GM21381 (cell line): ENCODE measurements around the gene FBXW10B.
"Not testable (repeated sequence)": the region's sequence is repeated elsewhere in the genome, so short reads cannot be mapped to it uniquely, and the experiment has no call there.

Source experiments
- ATAC-seq: cut with Tn5 transposase; IDR thresholded peaks from one replicate; pipeline ENCODE4 v1.9.1; 2021; ENCODE audit warnings: mild to moderate bottlenecking, moderate library complexity; ENCODE audit not compliant: unreplicated experiment

FBXW10B gene

GRCh38 chr17:15642505-15643251 is 23.2 kb upstream of the FBXW10B start:
- ATAC-seq = not testable (repeated sequence)

DNA sequence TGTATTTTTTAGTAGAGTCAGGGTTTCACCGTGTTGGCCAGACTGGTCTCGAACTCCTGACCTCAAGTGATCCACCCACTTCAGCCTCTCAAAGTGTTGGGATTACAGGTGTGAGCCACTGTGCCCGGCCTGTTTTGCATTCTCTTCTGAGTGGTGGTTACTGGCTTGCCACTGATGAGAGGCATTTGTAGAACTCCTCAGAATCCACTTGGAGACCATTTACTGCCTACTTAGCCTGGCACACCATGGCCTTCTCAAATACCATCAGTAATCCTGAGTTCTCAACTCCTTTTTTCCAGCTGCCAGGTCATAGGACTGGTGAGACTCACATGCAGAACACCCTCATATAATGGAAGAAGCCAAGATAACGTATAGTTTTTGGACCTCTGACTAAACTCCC is 22.5 kb upstream of the FBXW10B start:
- not testable (repeated sequence) for ATAC-seq

GRCh38 chr17:15630930-15631453 is 11.5 kb upstream of the FBXW10B start:
- not testable (repeated sequence) for ATAC-seq

- not testable (repeated sequence) for ATAC-seq
These were observed 10.5 kb upstream of the FBXW10B start for GRCh38 chr17:15629991-15630390.

DNA sequence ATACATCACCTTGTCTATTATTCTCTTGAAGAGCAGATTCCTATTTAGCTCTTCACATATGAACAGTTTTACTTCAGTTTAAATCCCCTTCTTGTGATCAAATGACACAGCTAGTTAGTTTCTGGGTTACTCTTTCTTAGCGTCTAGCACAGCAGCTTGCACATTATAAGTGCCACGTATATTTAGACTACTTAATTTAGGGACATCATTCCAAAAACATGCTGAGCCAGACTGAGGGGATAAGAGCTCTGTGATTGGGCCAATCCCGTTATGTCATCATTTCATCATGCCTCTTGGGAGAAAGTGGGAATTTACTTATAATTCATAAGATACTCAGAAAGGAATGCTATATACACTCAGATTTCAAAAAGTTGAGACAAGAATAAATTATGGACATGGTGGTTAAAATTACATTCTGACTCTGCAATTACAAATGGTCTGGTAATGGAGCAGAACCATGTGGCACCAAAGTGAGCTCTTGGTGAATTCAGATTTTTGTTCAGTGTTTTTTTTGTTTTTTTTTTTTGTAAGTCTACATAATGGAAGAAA is 4.2 kb upstream of the FBXW10B start:
- ATAC-seq = not testable (repeated sequence)

- ATAC-seq = not testable (repeated sequence)
These were observed 3.8 kb upstream of the FBXW10B start for GRCh38 chr17:15623255-15623654.

- ATAC-seq = not testable (repeated sequence)
These were observed 2.6 kb upstream of the FBXW10B start for GRCh38 chr17:15622124-15622523.

DNA sequence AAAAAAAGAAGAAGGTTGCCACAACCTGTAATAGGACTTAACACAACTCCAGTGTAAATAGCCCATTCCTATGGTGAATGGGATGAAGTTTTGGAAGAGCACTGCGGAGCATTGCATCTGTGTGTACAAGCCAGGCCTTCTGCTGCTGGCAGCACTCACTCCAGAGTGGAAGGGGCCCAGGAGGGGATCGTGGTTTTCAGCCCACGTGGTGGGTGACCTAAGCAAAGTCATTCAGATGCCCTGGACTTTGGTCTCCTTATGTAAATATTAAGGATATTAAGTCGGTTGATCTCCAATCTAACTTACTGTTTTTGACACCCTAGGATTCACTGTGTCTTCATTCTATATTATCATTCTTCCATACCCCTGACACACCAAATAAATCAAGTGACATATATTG is 2.7 kb downstream of the FBXW10B start:
- not testable (repeated sequence) for ATAC-seq

GRCh38 chr17:15615850-15616249 is 3.7 kb downstream of the FBXW10B start:
- not testable (repeated sequence) for ATAC-seq

- not testable (repeated sequence) for ATAC-seq
These were observed 6.4 kb downstream of the FBXW10B start for GRCh38 chr17:15613111-15613510.

DNA sequence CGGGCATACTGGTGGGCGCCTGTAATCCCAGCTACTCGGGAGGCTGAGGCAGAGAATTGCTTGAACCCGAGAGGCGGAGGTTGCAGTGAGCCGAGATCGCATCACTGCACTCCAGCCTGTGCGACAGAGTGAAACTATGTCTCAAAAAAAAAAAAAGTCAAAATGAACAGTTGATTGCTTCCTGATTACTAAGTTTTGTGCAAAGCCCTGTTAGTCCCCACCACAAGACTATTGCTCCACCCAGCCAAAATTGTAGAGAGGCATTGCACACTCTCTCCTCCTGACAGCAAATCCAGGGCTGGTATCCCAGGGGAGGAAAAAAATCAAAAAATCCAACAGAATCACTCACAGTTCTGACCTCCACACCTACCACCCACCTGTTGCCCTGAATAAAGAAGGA is 26.5 kb downstream of the FBXW10B start:
- ATAC-seq = not testable (repeated sequence)

GRCh38 chr17:15591986-15592385 is 27.5 kb downstream of the FBXW10B start:
- ATAC-seq = not testable (repeated sequence)

DNA sequence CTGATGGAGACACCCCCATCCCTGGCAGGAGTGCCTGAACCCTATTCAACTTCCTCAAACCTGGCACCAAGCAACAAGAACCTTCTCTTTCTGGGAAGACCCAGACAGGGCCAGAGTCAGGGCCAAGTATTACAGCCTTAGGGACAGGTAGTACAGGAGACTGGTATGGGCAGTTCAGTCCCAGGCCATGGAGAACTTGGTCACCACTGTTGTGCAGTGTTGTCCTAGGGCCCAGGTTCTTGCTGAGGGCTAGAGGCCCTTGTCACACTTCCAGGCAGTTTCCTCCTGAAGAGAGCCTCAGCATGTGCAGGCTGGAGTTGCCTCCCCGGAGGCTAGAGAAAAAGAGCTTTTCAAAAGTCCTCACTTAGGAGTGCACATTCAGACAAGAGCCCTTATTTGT is 28.7 kb downstream of the FBXW10B start:
- not testable (repeated sequence) for ATAC-seq

DNA sequence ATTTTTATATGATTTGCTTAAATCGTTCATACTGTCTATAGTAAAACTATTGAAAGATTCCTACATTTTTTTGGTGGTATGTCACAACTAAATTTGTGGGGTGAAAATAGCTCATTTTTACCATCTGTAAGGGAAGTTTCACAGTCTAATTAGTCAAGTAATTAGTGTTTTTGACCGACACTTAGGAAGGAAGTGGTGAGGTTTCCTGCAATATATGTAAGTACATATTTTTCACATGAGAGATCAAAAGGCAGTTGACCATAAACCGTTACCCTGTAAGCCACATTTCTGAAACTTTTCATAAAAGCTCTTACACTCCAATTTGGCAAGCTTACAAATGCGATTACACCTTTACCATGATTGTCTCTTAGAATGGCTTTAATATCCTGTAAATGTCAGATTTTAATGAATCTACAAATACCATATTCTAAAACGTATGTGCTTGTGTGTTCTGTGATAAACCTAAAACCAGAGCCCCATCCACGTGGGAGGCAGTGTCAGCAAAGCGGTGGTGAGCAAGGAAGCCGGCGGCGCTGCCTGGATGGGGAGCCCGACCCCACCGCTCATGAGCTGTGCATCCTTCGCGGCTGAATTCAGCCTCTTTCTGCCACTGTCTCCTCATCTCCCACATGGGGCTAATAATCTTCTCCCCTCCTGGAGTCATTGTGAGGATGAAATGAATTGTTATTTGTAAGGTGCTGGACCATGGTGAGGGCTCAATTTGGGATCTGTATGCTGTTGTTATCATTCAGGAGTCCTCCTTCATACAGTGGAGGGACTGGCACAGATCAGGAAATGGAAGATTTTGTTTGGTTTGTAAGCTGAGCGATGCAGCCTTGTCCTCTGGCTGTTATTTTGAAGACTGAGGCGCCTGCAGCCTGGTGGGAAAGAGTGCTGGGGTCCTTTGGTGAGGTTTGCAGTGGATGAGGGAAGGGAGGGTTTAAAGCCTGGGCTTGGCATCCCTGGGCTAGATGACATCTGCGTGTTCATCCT is 29.7 kb downstream of the FBXW10B start:
- ATAC-seq = peak; percentile 69

DNA sequence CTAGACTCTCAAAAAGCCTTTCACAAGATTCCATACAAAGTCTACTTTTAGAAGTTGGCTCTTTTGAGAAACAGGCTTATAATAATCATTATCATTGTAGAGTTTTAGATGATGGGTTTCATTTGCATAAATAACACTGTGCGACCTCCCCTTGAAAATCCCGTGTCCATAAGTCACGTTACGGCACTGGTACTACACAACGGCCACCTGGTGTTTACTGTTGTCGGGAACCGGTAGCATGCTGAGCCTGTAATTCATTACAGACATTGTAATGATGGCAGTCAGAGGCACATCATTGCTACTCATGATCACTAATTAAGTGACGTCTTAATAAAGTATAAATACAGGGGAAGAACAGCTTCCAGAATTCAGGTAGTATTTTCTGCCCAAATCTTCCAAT is 31.5 kb downstream of the FBXW10B start:
- ATAC-seq = not testable (repeated sequence)

GRCh38 chr17:15583313-15583712 is 36.2 kb downstream of the FBXW10B start:
- ATAC-seq = not testable (repeated sequence)

GRCh38 chr17:15581462-15581861 is 38.0 kb downstream of the FBXW10B start:
- not testable (repeated sequence) for ATAC-seq

DNA sequence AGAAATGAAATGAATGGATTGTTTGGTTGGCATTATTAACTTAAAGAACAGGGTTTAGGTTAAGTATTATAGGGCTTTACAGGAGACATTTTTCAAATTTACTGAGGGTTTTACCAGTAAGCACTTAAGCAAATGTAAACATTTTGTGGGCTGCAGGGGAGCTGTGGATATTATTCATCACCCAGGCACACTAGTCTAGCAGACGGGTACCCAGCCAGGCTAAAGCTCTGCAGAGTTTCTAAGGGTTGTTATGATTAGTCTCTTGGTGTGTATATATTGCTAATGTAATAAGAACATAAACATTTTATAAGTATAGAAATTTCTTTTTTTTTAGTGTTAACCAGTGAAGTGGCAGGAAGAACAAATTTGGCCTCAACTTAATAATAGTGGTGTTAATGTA is 42.7 kb downstream of the FBXW10B start:
- ATAC-seq = not testable (repeated sequence)

- not testable (repeated sequence) for ATAC-seq
These were observed 44.8 kb downstream of the FBXW10B start for GRCh38 chr17:15574660-15575059.

GRCh38 chr17:15573870-15574269 is 45.6 kb downstream of the FBXW10B start:
- not testable (repeated sequence) for ATAC-seq
